ENCODE results near the gene PCDH10.

The PCDH10 gene

GRCh38 chr4:133127500-133127899 lies 21.6 kb upstream of the PCDH10 start:
- no peak for DNase-seq (ENCODE audit: low spot score)
- no peak for TF ChIP-seq CTCF (IDR thresholded peaks at IDR 0.05; ENCODE audit: extremely low read depth, insufficient read depth, missing control alignments)
- in situ Hi-C loops (cut with MboI; ENCODE audit: low pct_unique_long_range_greater_than_20kb, low sequenced_read_pairs, unreplicated experiment) = no loop called here

- in situ Hi-C loops (cut with MboI; ENCODE audit: low pct_unique_long_range_greater_than_20kb, low sequenced_read_pairs, unreplicated experiment) = no loop called here
- DNase-seq (ENCODE audit: low spot score) = no peak
- TF ChIP-seq CTCF (IDR thresholded peaks at IDR 0.05; ENCODE audit: extremely low read depth, insufficient read depth, missing control alignments) = no peak
Measured at GRCh38 chr4:133129237-133129636, 19.9 kb upstream of the PCDH10 start.

GRCh38 chr4:133130171-133130570 lies 18.9 kb upstream of the PCDH10 start:
- in situ Hi-C loops (cut with MboI; ENCODE audit: low pct_unique_long_range_greater_than_20kb, low sequenced_read_pairs, unreplicated experiment) = no loop called here
- no peak for TF ChIP-seq CTCF (IDR thresholded peaks at IDR 0.05; ENCODE audit: extremely low read depth, insufficient read depth, missing control alignments)
- no peak for DNase-seq (ENCODE audit: low spot score)

GRCh38 chr4:133131829-133132460 lies 17.1 kb upstream of the PCDH10 start:
- in situ Hi-C loops (cut with MboI; ENCODE audit: low pct_unique_long_range_greater_than_20kb, low sequenced_read_pairs, unreplicated experiment) = no loop called here
- DNase-seq (ENCODE audit: low spot score) = no peak
- TF ChIP-seq CTCF (IDR thresholded peaks at IDR 0.05; ENCODE audit: extremely low read depth, insufficient read depth, missing control alignments) = no peak

GRCh38 chr4:133136833-133137232 lies 12.3 kb upstream of the PCDH10 start:
- in situ Hi-C loops (cut with MboI; ENCODE audit: low pct_unique_long_range_greater_than_20kb, low sequenced_read_pairs, unreplicated experiment) = no loop called here
- no peak for TF ChIP-seq CTCF (IDR thresholded peaks at IDR 0.05; ENCODE audit: extremely low read depth, insufficient read depth, missing control alignments)
- no peak for DNase-seq (ENCODE audit: low spot score)

- TF ChIP-seq CTCF (IDR thresholded peaks at IDR 0.05; ENCODE audit: extremely low read depth, insufficient read depth, missing control alignments) = no peak
- in situ Hi-C loops (cut with MboI; ENCODE audit: low pct_unique_long_range_greater_than_20kb, low sequenced_read_pairs, unreplicated experiment) = no loop called here
- no peak for DNase-seq (ENCODE audit: low spot score)
Measured at GRCh38 chr4:133137571-133137970, 11.5 kb upstream of the PCDH10 start.
